ENCODE measurements around the gene TMEM87B.

DNA sequence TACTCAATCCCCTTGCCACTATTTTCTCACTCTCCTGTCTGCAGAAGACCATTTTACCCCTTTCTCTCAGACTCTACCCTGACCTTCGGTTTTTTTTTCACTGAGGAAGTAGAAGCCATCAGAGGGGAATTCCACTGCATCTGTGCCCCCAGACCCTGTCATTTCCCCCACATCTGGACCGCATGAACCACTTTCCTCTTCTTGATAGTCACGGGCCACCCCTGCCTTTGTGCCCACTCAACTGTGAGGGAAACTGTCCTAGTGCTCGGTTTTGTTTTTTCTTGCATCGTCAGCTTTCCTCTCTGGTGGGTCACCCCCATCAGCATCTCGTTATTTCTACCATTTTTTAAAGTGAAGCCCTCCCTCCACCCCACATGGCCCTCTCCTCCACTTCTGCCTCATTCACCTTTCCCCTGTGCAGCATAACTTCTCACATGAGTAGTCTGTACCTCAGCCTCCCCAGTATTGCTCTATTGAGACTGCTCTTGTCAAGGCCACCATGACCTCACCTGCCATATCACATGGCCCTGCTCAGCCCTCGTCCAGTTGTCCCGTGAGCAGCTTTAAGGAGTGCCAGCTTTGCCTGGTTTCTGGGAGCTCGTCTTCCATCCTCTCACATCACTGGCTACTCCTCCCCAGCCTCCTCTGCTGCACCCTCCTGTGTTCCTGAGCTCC lies 32.4 kb downstream of the TMEM87B start:
- TF ChIP-seq, protein P1, sequence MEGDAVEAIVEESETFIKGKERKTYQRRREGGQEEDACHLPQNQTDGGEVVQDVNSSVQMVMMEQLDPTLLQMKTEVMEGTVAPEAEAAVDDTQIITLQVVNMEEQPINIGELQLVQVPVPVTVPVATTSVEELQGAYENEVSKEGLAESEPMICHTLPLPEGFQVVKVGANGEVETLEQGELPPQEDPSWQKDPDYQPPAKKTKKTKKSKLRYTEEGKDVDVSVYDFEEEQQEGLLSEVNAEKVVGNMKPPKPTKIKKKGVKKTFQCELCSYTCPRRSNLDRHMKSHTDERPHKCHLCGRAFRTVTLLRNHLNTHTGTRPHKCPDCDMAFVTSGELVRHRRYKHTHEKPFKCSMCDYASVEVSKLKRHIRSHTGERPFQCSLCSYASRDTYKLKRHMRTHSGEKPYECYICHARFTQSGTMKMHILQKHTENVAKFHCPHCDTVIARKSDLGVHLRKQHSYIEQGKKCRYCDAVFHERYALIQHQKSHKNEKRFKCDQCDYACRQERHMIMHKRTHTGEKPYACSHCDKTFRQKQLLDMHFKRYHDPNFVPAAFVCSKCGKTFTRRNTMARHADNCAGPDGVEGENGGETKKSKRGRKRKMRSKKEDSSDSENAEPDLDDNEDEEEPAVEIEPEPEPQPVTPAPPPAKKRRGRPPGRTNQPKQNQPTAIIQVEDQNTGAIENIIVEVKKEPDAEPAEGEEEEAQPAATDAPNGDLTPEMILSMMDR (IDR thresholded peaks at IDR 0.05) = no peak
- TF ChIP-seq POLR2A (IDR thresholded peaks at IDR 0.05) = no peak

Data from suprapubic skin (tissue), 3 donors.